Testis (tissue), 2 donors: ENCODE measurements around the gene TREX2.

ENCODE experiments used
- CTCF ChIP-seq, 3 experiments: fragments of 450-650 bp in 2 of 3; fragments of 200-600 bp in 1 of 3; sonication (generic) in 1 of 3; IDR thresholded peaks; one replicate each; pipeline ENCODE4 v1.5.1; 2016 to 2019; ENCODE audit warnings: antibody characterized with exemption in 3 of 3, mild to moderate bottlenecking in 2 of 3, moderate library complexity in 1 of 3
- POLR2A ChIP-seq: fragments of 450-650 bp; IDR thresholded peaks from one replicate; pipeline ENCODE4 v1.6.1; 2017; ENCODE audit warnings: antibody characterized with exemption, mild to moderate bottlenecking, moderate library complexity

GRCh38 chrX:153464116-153464515 lies 18.3 kb upstream of the TREX2 start:
- TF ChIP-seq CTCF (IDR thresholded peaks at IDR 0.05): no peak
- no peak for TF ChIP-seq POLR2A
